Stimulated activated effector memory CD8-positive, alpha-beta T cell treated with anti-CD3 and anti-CD28 coated beads, Interleukin-12 subunit alpha, Interleukin-12 subunit beta, amount 100 ng/mL, for 72 hours (primary cell): ENCODE results near the gene E2F3.
A peak's percentile ranks its signal among the peaks of the same experiment; 100 is the strongest.
"Not testable (repeated sequence)": the region's sequence is repeated elsewhere in the genome, so short reads cannot be mapped to it uniquely, and the experiment has no call there.

Source experiments
- ATAC-seq: fragments of 150-1000 bp; cut with Tn5 transposase; 2 replicates; pipeline ENCODE4 v1.10.0; 2021
- DNase-seq, 2 donors: peaks; one replicate each; pipeline ENCODE4 v3.0.0; 2021 to 2022; ENCODE audit warnings: low spot score in 2 of 2
- H3K27ac Mint-ChIP-seq: one replicate; pipeline ENCODE4 v1.8.0; 2022; ENCODE audit warnings: mild to moderate bottlenecking, mixed read lengths
- H3K36me3 Mint-ChIP-seq: one replicate; pipeline ENCODE4 v1.8.0; 2022; ENCODE audit warnings: mild to moderate bottlenecking, mixed read lengths
- H3K4me1 Mint-ChIP-seq: one replicate; pipeline ENCODE4 v1.8.0; 2022; ENCODE audit warnings: mixed read lengths
- H3K4me3 Mint-ChIP-seq: one replicate; pipeline ENCODE4 v1.8.0; 2022; ENCODE audit warnings: mild to moderate bottlenecking, mixed read lengths
- H3K9me3 Mint-ChIP-seq: one replicate; pipeline ENCODE4 v1.8.0; 2022; ENCODE audit warnings: mixed read lengths

The E2F3 gene

GRCh38 chr6:20463396-20463795, 61.7 kb downstream of the E2F3 start:
- ATAC-seq (no peak), DNase-seq (no peak)
- Mint-ChIP-seq H3K4me1 (peaks cover 45% of the 10 kb centered on the region), H3K4me3 (no peak overlapping the region), H3K36me3 (peaks cover 23% of the 10 kb centered on the region), H3K27ac (no peak overlapping the region), H3K9me3 (peaks cover 4% of the 10 kb centered on the region)

GRCh38 chr6:20464041-20464440, 62.4 kb downstream of the E2F3 start:
- no peak for DNase-seq
- no peak for ATAC-seq
- H3K27ac Mint-ChIP-seq = no peak overlapping the region
- H3K4me1 Mint-ChIP-seq = peaks cover 51% of the 10 kb centered on the region
- H3K9me3 Mint-ChIP-seq = peaks cover 4% of the 10 kb centered on the region
- no peak overlapping the region for H3K4me3 Mint-ChIP-seq
- peaks cover 20% of the 10 kb centered on the region for H3K36me3 Mint-ChIP-seq

- no peak for DNase-seq
- Mint-ChIP-seq H3K4me1 (peaks cover 54% of the 10 kb centered on the region), H3K9me3 (peaks cover 4% of the 10 kb centered on the region), H3K27ac (no peak overlapping the region), H3K36me3 (peaks cover 18% of the 10 kb centered on the region), H3K4me3 (no peak overlapping the region)
- no peak for ATAC-seq
Measured at GRCh38 chr6:20464847-20465246, 63.2 kb downstream of the E2F3 start.

- ATAC-seq, H3K9me3 Mint-ChIP-seq, H3K4me3 Mint-ChIP-seq, H3K27ac Mint-ChIP-seq, DNase-seq: not testable (repeated sequence)
- peaks cover 12% of the 10 kb centered on the region for H3K36me3 Mint-ChIP-seq
- H3K4me1 Mint-ChIP-seq = peaks cover 59% of the 10 kb centered on the region
Measured at GRCh38 chr6:20465616-20466015, 63.9 kb downstream of the E2F3 start.

GRCh38 chr6:20467437-20467836, 65.8 kb downstream of the E2F3 start:
- H3K9me3 Mint-ChIP-seq = peaks cover 4% of the 10 kb centered on the region
- DNase-seq = peak in 1 of 2 donors; percentile 53
- H3K27ac Mint-ChIP-seq = no peak overlapping the region
- no peak overlapping the region for H3K4me3 Mint-ChIP-seq
- H3K36me3 Mint-ChIP-seq = peaks cover 6% of the 10 kb centered on the region
- peak; percentile 65 for ATAC-seq
- peaks cover 53% of the 10 kb centered on the region for H3K4me1 Mint-ChIP-seq

GRCh38 chr6:20468209-20468608, 66.5 kb downstream of the E2F3 start:
- ATAC-seq (no peak), DNase-seq (no peak)
- no peak overlapping the region for H3K4me3 Mint-ChIP-seq
- H3K9me3 Mint-ChIP-seq = peaks cover 4% of the 10 kb centered on the region
- peaks cover 53% of the 10 kb centered on the region for H3K4me1 Mint-ChIP-seq
- H3K27ac Mint-ChIP-seq = no peak overlapping the region
- H3K36me3 Mint-ChIP-seq = no peaks in the 10 kb centered on the region

GRCh38 chr6:20472748-20473147, 71.1 kb downstream of the E2F3 start:
- peaks cover 25% of the 10 kb centered on the region for H3K4me1 Mint-ChIP-seq
- H3K4me3 Mint-ChIP-seq = no peak overlapping the region
- no peak overlapping the region for H3K27ac Mint-ChIP-seq
- no peaks in the 10 kb centered on the region for H3K9me3 Mint-ChIP-seq
- DNase-seq = no peak
- no peaks in the 10 kb centered on the region for H3K36me3 Mint-ChIP-seq
- ATAC-seq = no peak

- H3K4me1 Mint-ChIP-seq = peaks cover 22% of the 10 kb centered on the region
- no peaks in the 10 kb centered on the region for H3K36me3 Mint-ChIP-seq
- no peak for DNase-seq
- no peak overlapping the region for H3K4me3 Mint-ChIP-seq
- no peak overlapping the region for H3K27ac Mint-ChIP-seq
- no peaks in the 10 kb centered on the region for H3K9me3 Mint-ChIP-seq
- ATAC-seq = no peak
Measured at GRCh38 chr6:20473518-20473917, 71.8 kb downstream of the E2F3 start.

GRCh38 chr6:20474874-20475542, 73.3 kb downstream of the E2F3 start:
- Mint-ChIP-seq H3K4me3 (no peak overlapping the region), H3K9me3 (no peaks in the 10 kb centered on the region), H3K36me3 (peaks cover 8% of the 10 kb centered on the region), H3K27ac (no peak overlapping the region), H3K4me1 (peaks cover 13% of the 10 kb centered on the region)
- no peak for DNase-seq
- no peak for ATAC-seq

- Mint-ChIP-seq H3K9me3 (no peaks in the 10 kb centered on the region), H3K36me3 (peaks cover 24% of the 10 kb centered on the region), H3K27ac (no peak overlapping the region), H3K4me3 (no peak overlapping the region), H3K4me1 (peaks cover 9% of the 10 kb centered on the region)
- no peak for DNase-seq
- no peak for ATAC-seq
Measured at GRCh38 chr6:20476501-20477043, 74.9 kb downstream of the E2F3 start.

- Mint-ChIP-seq H3K27ac (no peak overlapping the region), H3K4me1 (peaks cover 9% of the 10 kb centered on the region), H3K4me3 (no peak overlapping the region), H3K36me3 (peaks cover 33% of the 10 kb centered on the region), H3K9me3 (no peaks in the 10 kb centered on the region)
- DNase-seq (no peak), ATAC-seq (no peak)
Measured at GRCh38 chr6:20477485-20477884, 75.8 kb downstream of the E2F3 start.

- Mint-ChIP-seq H3K4me1 (peaks cover 3% of the 10 kb centered on the region), H3K9me3 (no peaks in the 10 kb centered on the region), H3K36me3 (peaks cover 49% of the 10 kb centered on the region), H3K4me3 (no peak overlapping the region), H3K27ac (peak overlapping the region; percentile 16)
- no peak for ATAC-seq
- DNase-seq = no peak
Measured at GRCh38 chr6:20479060-20479459, 77.4 kb downstream of the E2F3 start.

- peak overlapping the region; percentile 16 for H3K27ac Mint-ChIP-seq
- no peak for ATAC-seq
- H3K9me3 Mint-ChIP-seq = no peaks in the 10 kb centered on the region
- H3K4me1 Mint-ChIP-seq = no peaks in the 10 kb centered on the region
- H3K36me3 Mint-ChIP-seq = peaks cover 53% of the 10 kb centered on the region
- DNase-seq = no peak
- H3K4me3 Mint-ChIP-seq = no peak overlapping the region
Measured at GRCh38 chr6:20479526-20479925, 77.8 kb downstream of the E2F3 start.

GRCh38 chr6:20481281-20481680, 79.6 kb downstream of the E2F3 start:
- Mint-ChIP-seq H3K4me1 (no peaks in the 10 kb centered on the region), H3K36me3 (peaks cover 61% of the 10 kb centered on the region), H3K4me3 (no peak overlapping the region), H3K9me3 (no peaks in the 10 kb centered on the region), H3K27ac (no peak overlapping the region)
- ATAC-seq (no peak), DNase-seq (no peak)

GRCh38 chr6:20483887-20484497, 82.3 kb downstream of the E2F3 start:
- Mint-ChIP-seq H3K36me3 (peaks cover 87% of the 10 kb centered on the region), H3K27ac (peak overlapping the region; percentile 34), H3K4me3 (no peak overlapping the region), H3K9me3 (no peaks in the 10 kb centered on the region), H3K4me1 (no peaks in the 10 kb centered on the region)
- DNase-seq = no peak
- no peak for ATAC-seq

- no peak for ATAC-seq
- H3K9me3 Mint-ChIP-seq = no peaks in the 10 kb centered on the region
- H3K4me1 Mint-ChIP-seq = no peaks in the 10 kb centered on the region
- peaks cover 90% of the 10 kb centered on the region for H3K36me3 Mint-ChIP-seq
- DNase-seq = no peak
- H3K4me3 Mint-ChIP-seq = no peak overlapping the region
- no peak overlapping the region for H3K27ac Mint-ChIP-seq
Measured at GRCh38 chr6:20486641-20487040, 85.0 kb downstream of the E2F3 start.
